ENCODE data around the gene CLEC16A. TPM values are rescaled to one million over a fixed set of nuclear protein-coding genes. Genes with fewer than 3 reads are reported as not detected.

CLEC16A gene
- total RNA-seq, 1 donor from 2014 or later, result 58.1 TPM

GRCh38 chr16:10972819-10973464 lies 28.6 kb downstream of the CLEC16A start:
- Mint-ChIP-seq H3K4me1 (ENCODE audit: unreplicated experiment) (peaks cover 8% of the 10 kb centered on the region), H3K9me3 (ENCODE audit: unreplicated experiment) (no peaks in the 10 kb centered on the region), H3K4me3 (ENCODE audit: unreplicated experiment) (no peak overlapping the region), H3K27me3 (ENCODE audit: unreplicated experiment) (peaks cover 2% of the 10 kb centered on the region), H3K36me3 (ENCODE audit: low read depth, unreplicated experiment) (peaks cover 33% of the 10 kb centered on the region), H3K27ac (ENCODE audit: unreplicated experiment) (no peak overlapping the region)
- DNase-seq (ENCODE audit: low spot score), result no peak
- TF ChIP-seq CTCF (IDR thresholded peaks at IDR 0.05; ENCODE audit: unreplicated experiment), result no peak

- no peak for TF ChIP-seq CTCF (IDR thresholded peaks at IDR 0.05; ENCODE audit: unreplicated experiment)
- Mint-ChIP-seq H3K27me3 (ENCODE audit: unreplicated experiment) (peaks cover 4% of the 10 kb centered on the region), H3K9me3 (ENCODE audit: unreplicated experiment) (no peaks in the 10 kb centered on the region), H3K36me3 (ENCODE audit: low read depth, unreplicated experiment) (peaks cover 31% of the 10 kb centered on the region), H3K4me1 (ENCODE audit: unreplicated experiment) (peaks cover 27% of the 10 kb centered on the region), H3K27ac (ENCODE audit: unreplicated experiment) (no peak overlapping the region), H3K4me3 (ENCODE audit: unreplicated experiment) (no peak overlapping the region)
- no peak for DNase-seq (ENCODE audit: low spot score)
These were observed 32.3 kb downstream of the CLEC16A start for GRCh38 chr16:10976634-10977033.

- peaks cover 27% of the 10 kb centered on the region for H3K4me1 Mint-ChIP-seq (ENCODE audit: unreplicated experiment)
- H3K36me3 Mint-ChIP-seq (ENCODE audit: low read depth, unreplicated experiment), result peaks cover 22% of the 10 kb centered on the region
- peak overlapping the region; percentile 44 for H3K27ac Mint-ChIP-seq (ENCODE audit: unreplicated experiment)
- peaks cover 5% of the 10 kb centered on the region for H3K27me3 Mint-ChIP-seq (ENCODE audit: unreplicated experiment)
- H3K4me3 Mint-ChIP-seq (ENCODE audit: unreplicated experiment), result no peak overlapping the region
- H3K9me3 Mint-ChIP-seq (ENCODE audit: unreplicated experiment), result no peaks in the 10 kb centered on the region
- TF ChIP-seq CTCF (IDR thresholded peaks at IDR 0.05; ENCODE audit: unreplicated experiment), result no peak
- no peak for DNase-seq (ENCODE audit: low spot score)
These were observed 33.8 kb downstream of the CLEC16A start for GRCh38 chr16:10978124-10978523.

- peak overlapping the region; percentile 44 for H3K27ac Mint-ChIP-seq (ENCODE audit: unreplicated experiment)
- H3K4me3 Mint-ChIP-seq (ENCODE audit: unreplicated experiment), result peak overlapping the region; percentile 33
- no peaks in the 10 kb centered on the region for H3K9me3 Mint-ChIP-seq (ENCODE audit: unreplicated experiment)
- no peak for TF ChIP-seq CTCF (IDR thresholded peaks at IDR 0.05; ENCODE audit: unreplicated experiment)
- DNase-seq (ENCODE audit: low spot score), result no peak
- peaks cover 27% of the 10 kb centered on the region for H3K4me1 Mint-ChIP-seq (ENCODE audit: unreplicated experiment)
- peaks cover 22% of the 10 kb centered on the region for H3K36me3 Mint-ChIP-seq (ENCODE audit: low read depth, unreplicated experiment)
- peaks cover 5% of the 10 kb centered on the region for H3K27me3 Mint-ChIP-seq (ENCODE audit: unreplicated experiment)
These were observed 34.6 kb downstream of the CLEC16A start for GRCh38 chr16:10978871-10979446.
